Small intestine (tissue), 16 donors: ENCODE measurements around the gene PCNP. TPM values are rescaled to one million over a fixed set of nuclear protein-coding genes. Genes with fewer than 3 reads are reported as not detected.

Experiments used
- DNase-seq, 2 donors: peaks; one replicate each; pipeline versions ENCODE4 v3.0.0 to v3.0.0-alpha.2; 2013
- FAIRE-seq: peaks from 2 replicates; lab custom pipeline; 2012; peaks lifted over from hg19 to GRCh38; lab: Jason Lieb, UNC
- H3K27ac ChIP-seq, 3 donors: one replicate each; pipeline ENCODE4 v1.5.1; 2013; ENCODE audit warnings: low read length in 2 of 3, mild to moderate bottlenecking in 2 of 3, control low read depth in 1 of 3, inconsistent platforms in 1 of 3, low read depth in 1 of 3, moderate library complexity in 1 of 3
- H3K27me3 ChIP-seq, 3 donors: one replicate each; pipeline ENCODE4 v1.6.1; 2013; ENCODE audit warnings: low read length in 3 of 3, inconsistent platforms in 1 of 3; ENCODE audit not compliant: control insufficient read depth in 3 of 3, insufficient read depth in 3 of 3
- H3K36me3 ChIP-seq, 3 donors: one replicate each; pipeline ENCODE4 v1.6.1; 2013; ENCODE audit warnings: low read length in 3 of 3, inconsistent platforms in 1 of 3, low read depth in 1 of 3, mild to moderate bottlenecking in 1 of 3, moderate library complexity in 1 of 3; ENCODE audit not compliant: control insufficient read depth in 3 of 3, insufficient read depth in 2 of 3
- H3K4me1 ChIP-seq, 3 donors: one replicate each; pipeline ENCODE4 v1.6.1; 2013; ENCODE audit warnings: low read length in 2 of 3, inconsistent platforms in 1 of 3, low read depth in 1 of 3, mild to moderate bottlenecking in 1 of 3, moderate library complexity in 1 of 3; ENCODE audit not compliant: control insufficient read depth in 3 of 3, insufficient read depth in 2 of 3
- H3K4me3 ChIP-seq, 3 donors: one replicate each; pipeline ENCODE4 v1.5.1; 2013; ENCODE audit warnings: low read length in 3 of 3, control low read depth in 1 of 3, inconsistent platforms in 1 of 3, low read depth in 1 of 3, mild to moderate bottlenecking in 1 of 3, moderate library complexity in 1 of 3
- H3K9me3 ChIP-seq, 2 donors: one replicate each; pipeline ENCODE4 v1.6.1; 2013; ENCODE audit warnings: low read depth in 1 of 2, low read length in 1 of 2; ENCODE audit not compliant: control insufficient read depth in 2 of 2, insufficient read depth in 1 of 2
- WGBS, 3 donors: extraction: QIAGEN DNeasy Blood & Tissue Kit; methylation state at CpG; one replicate each; pipeline ENCODE4 v1.1.7; 2013; 5-methylcytosine and 5-hydroxymethylcytosine counted together
- long read RNA-seq, 10 donors: transcript quantifications; one replicate each; lab custom pipeline, GENCODE V29; 2026
- polyA plus RNA-seq, 4 donors: library from polyadenylated mRNA; stranded (reverse) in 3 of 4; unstranded in 1 of 4; fragments of 200-250 nt in 3 of 4; fragments of 120-200 nt in 1 of 4; gene quantifications; one replicate each; pipeline versions ENCODE4 v1.2.1 to v1.2.3, GENCODE V29; 2013
- donor health status: healthy with polysubstance abuse.
- donor health status: control.
- donor health status: control.
- donor health status: Bipolar disorder and iron deficiency.
- donor health status: healthy.

The PCNP gene, protein sequence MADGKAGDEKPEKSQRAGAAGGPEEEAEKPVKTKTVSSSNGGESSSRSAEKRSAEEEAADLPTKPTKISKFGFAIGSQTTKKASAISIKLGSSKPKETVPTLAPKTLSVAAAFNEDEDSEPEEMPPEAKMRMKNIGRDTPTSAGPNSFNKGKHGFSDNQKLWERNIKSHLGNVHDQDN
- polyA plus RNA-seq, result 100 to 1,000 TPM in 1 of 4 donors, 10 to 100 TPM in 3; 71.1 to 116 (median 76.9) TPM
- long read RNA-seq, donor 1, result 0 reads
- long read RNA-seq, donor 2, transcript PCNP-201 (5 exons, 2,342 nt), result major isoform, 13 of 21 reads
- long read RNA-seq, donor 2, transcript PCNP-202 (5 exons, 2,165 nt), result minor isoform, 5 of 21 reads
- long read RNA-seq, donor 2, partial matches to known transcripts, result 0 of 21 reads
- long read RNA-seq, donor 2, other reads (novel, unspliced or antisense), result 0 of 21 reads
- long read RNA-seq, donor 3, transcript PCNP-202 (5 exons, 2,165 nt), result minor isoform, 6 of 189 reads
- long read RNA-seq, donor 3, transcript PCNP-201 (5 exons, 2,342 nt), result major isoform, 13 of 189 reads
- long read RNA-seq, donor 3, partial matches to known transcripts, result 167 of 189 reads
- long read RNA-seq, donor 3, other reads (novel, unspliced or antisense), result 0 of 189 reads
- long read RNA-seq, donor 4, partial matches to known transcripts, result 0 of 1 reads
- long read RNA-seq, donor 4, other reads (novel, unspliced or antisense), result 0 of 1 reads
- long read RNA-seq, donor 5, partial matches to known transcripts, result 0 of 6 reads
- long read RNA-seq, donor 5, other reads (novel, unspliced or antisense), result 0 of 6 reads
- long read RNA-seq, donor 6, transcript PCNP-201 (5 exons, 2,342 nt), result major isoform, 14 of 26 reads
- long read RNA-seq, donor 6, transcript PCNP-202 (5 exons, 2,165 nt), result minor isoform, 6 of 26 reads
- long read RNA-seq, donor 6, partial matches to known transcripts, result 0 of 26 reads
- long read RNA-seq, donor 6, other reads (novel, unspliced or antisense), result 0 of 26 reads
- long read RNA-seq, donor 7, result 0 reads
- long read RNA-seq, donor 8, partial matches to known transcripts, result 0 of 2 reads
- long read RNA-seq, donor 8, other reads (novel, unspliced or antisense), result 0 of 2 reads
- long read RNA-seq, donor 9, partial matches to known transcripts, result 0 of 2 reads
- long read RNA-seq, donor 9, other reads (novel, unspliced or antisense), result 0 of 2 reads
- long read RNA-seq, donor 10, transcript PCNP-202 (5 exons, 2,165 nt), result minor isoform, 20 of 238 reads
- long read RNA-seq, donor 10, transcript PCNP-201 (5 exons, 2,342 nt), result major isoform, 25 of 238 reads
- long read RNA-seq, donor 10, partial matches to known transcripts, result 185 of 238 reads
- long read RNA-seq, donor 10, other reads (novel, unspliced or antisense), result 0 of 238 reads

DNA sequence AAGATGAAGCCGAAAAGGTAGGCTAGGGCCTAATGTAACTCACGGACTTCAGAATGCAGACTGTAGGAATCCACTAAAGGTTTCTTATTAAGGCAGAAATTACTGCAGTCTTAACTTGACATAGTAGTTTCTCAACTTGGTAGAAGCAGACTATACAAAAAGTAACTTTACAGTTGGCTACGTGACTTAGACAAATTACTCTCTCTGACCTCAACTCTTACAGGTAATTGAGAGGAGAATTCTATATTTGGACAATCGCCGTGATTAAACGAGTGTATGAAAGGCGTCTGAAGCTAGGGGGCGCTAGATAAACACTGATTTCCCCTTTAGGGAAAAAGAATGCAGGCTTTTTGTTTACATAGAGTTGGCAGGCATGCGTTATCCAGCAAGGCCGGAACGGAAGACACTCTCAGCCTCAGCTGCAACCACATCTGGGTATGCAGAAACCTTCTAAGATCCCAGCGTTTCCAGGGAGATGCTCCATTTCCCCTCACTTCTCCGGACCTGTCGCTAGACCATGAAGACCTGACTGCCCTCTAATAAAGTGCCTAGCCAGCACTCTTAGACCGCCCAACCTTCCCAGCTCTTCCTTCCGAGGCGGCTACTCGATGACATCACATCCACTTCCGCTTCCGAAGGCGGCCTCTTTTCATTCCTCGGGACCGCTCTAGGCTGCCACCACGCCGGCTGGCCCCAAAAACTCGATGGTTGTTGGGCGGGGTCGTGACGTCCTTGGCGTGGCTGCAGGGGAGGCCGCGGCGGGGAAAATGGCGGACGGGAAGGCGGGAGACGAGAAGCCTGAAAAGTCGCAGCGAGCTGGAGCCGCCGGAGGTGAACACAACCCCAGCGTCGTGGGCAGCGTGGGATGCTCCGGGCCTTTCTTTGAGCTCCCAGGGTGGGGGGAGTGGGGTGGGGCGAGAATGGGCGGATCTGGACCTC, at the start of gene PCNP:
TSS of gene PCNP (plus strand) at position 732 of the 939 bp plus-strand sequence. CDS start at position 768, 36 bp downstream.
- Histone ChIP-seq H3K36me3 (peaks cover 0 to 8% (median 0%) of the 10 kb centered on the region in 3 donors), H3K4me1 (peaks cover 0 to 5% (median 2%) of the 10 kb centered on the region in 3 donors), H3K9me3 (no peaks in the 10 kb centered on the region), H3K4me3 (peak within 1 kb of the TSS; percentile 79 to 99 (median 98)), H3K27me3 (no peaks in the 10 kb centered on the region), H3K27ac (peak within 1 kb of the TSS; percentile 98 to 100 (median 99))
- DNase-seq (peak; percentile 99 to 100), FAIRE-seq (peak; percentile 72)
- WGBS, 3 donors, result 2% methylated on average over 43 to 47 of the region's 47 CpGs

DNA sequence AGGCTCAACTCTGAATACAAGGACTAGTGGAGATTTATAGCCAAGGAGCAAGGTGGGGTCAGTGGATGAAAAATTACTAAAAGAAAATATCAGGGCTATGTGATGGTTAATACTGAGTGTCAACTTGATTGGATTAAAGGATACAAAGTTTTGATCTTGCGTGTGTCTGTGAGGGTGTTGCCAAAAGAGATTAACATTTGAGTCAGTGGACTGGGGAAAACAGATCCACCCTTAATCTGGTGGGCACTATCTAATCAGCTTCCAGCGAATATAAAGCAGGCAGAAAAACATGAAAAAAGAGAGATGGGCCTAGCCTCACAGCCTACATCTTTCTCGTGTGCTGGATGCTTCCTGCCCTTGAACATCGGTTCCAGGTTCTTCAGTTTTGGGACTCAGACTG, 46.5 kb upstream of the PCNP start:
- DNase-seq, result no peak
- no peak overlapping the region for H3K4me3 ChIP-seq
- WGBS, 3 donors, result 78 to 88% (median 85%) methylated on average over 4 of the region's 4 CpGs
- H3K9me3 ChIP-seq, result peaks cover 0 to 11% of the 10 kb centered on the region in 2 donors
- H3K27me3 ChIP-seq, result peaks cover 0 to 2% (median 0%) of the 10 kb centered on the region in 3 donors
- no peaks in the 10 kb centered on the region for H3K4me1 ChIP-seq
- FAIRE-seq, result no peak
- no peaks in the 10 kb centered on the region for H3K36me3 ChIP-seq
- H3K27ac ChIP-seq, result no peak overlapping the region

DNA sequence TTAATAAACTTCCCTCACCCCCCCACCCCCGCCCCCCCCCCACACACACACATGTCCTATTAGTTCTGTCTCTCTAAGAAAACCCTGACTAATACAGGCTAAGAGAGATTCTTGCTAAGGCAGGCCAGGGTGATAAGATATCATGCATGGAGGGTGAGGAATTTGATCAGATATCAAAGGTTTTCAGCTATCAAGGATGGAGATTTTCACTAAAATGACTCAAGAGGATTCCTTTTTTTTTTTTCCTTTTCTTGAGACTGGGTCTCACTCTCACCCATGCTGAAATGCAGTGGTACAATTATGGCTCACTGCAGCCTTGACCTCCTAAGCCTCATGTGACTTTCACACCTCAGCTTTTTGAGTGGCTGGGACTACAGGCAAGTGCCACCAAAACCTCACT, 46.1 kb upstream of the PCNP start:
- no peak for DNase-seq
- no peaks in the 10 kb centered on the region for H3K4me1 ChIP-seq
- H3K27me3 ChIP-seq, result peaks cover 0 to 2% (median 0%) of the 10 kb centered on the region in 3 donors
- H3K27ac ChIP-seq, result no peak overlapping the region
- no peak overlapping the region for H3K4me3 ChIP-seq
- FAIRE-seq, result no peak
- peaks cover 0 to 11% of the 10 kb centered on the region in 2 donors for H3K9me3 ChIP-seq
- H3K36me3 ChIP-seq, result no peaks in the 10 kb centered on the region
- 0 to 44% (median 33%) methylated on average over 1 of the region's 1 CpG for WGBS, 3 donors

DNA sequence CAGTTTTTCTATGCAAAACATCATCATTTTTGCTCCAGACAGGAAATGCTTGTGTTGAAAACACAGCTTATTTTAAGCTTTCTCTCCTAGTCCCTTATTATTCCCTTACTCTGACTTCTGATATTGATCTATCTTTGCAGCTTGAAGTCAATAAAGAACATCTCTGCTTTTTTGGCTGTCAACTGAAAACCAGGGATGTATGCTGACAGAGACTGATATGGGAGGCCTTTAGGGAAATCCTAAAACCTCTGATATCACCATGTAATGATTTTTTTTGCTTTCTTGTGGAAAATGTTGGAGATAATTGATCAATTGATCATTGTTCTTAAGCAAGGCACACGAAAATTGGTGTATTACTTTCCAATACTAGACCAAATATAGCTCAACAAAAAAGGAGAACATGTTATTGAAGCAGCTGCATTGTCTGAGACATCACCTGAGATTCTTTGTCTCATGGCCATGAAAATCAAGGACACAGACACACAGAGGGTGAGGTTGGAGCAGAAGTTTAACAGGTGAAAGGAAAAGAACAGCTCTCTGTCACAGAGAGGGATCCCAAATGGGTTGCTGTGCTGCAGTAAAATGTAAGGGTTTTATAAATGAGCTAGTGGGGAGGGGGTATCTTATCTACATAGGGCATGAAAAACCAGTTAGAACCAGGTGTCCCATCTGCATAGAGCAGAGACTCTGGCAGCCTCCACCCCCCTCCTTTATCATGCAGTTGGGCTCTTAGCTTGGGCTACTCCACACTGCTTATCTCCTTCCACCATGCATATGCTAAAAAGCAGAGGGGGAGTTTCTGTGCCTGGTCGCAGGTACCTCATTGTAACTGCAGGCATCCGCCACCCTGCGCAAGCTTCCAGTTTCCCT, 43.9 kb upstream of the PCNP start:
- Histone ChIP-seq H3K9me3 (peaks cover 0 to 11% of the 10 kb centered on the region in 2 donors), H3K4me1 (no peaks in the 10 kb centered on the region), H3K36me3 (no peaks in the 10 kb centered on the region), H3K27ac (no peak overlapping the region), H3K4me3 (no peak overlapping the region), H3K27me3 (no peaks in the 10 kb centered on the region)
- FAIRE-seq (no peak), DNase-seq (no peak)
- WGBS, 3 donors, result 66 to 84% (median 70%) methylated on average over 4 of the region's 4 CpGs

DNA sequence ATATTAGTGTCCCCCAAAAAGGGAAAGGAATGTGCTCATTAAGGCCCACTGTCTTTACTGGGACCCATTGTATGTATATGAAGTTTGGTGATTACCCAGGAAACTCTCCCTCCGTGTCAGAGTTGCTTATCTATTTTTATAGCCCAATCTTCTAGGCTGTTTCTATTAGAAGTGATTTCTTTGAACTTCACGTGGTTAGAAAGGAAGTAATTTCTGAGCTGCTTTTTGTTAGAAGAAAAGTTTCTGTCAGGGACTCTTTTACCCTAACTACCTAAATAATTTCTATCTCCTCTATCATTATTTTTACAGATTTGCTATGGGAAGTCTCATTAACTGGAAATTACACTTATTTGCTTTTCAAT, 43.3 kb upstream of the PCNP start:
- FAIRE-seq (no peak), DNase-seq (peak in 1 of 2 donors; percentile 23)
- Histone ChIP-seq H3K36me3 (no peaks in the 10 kb centered on the region), H3K27me3 (no peaks in the 10 kb centered on the region), H3K4me1 (no peaks in the 10 kb centered on the region), H3K27ac (no peak overlapping the region), H3K9me3 (peaks cover 0 to 9% of the 10 kb centered on the region in 2 donors), H3K4me3 (no peak overlapping the region)
- WGBS, 3 donors, result 4 to 28% (median 20%) methylated on average over 2 of the region's 2 CpGs

DNA sequence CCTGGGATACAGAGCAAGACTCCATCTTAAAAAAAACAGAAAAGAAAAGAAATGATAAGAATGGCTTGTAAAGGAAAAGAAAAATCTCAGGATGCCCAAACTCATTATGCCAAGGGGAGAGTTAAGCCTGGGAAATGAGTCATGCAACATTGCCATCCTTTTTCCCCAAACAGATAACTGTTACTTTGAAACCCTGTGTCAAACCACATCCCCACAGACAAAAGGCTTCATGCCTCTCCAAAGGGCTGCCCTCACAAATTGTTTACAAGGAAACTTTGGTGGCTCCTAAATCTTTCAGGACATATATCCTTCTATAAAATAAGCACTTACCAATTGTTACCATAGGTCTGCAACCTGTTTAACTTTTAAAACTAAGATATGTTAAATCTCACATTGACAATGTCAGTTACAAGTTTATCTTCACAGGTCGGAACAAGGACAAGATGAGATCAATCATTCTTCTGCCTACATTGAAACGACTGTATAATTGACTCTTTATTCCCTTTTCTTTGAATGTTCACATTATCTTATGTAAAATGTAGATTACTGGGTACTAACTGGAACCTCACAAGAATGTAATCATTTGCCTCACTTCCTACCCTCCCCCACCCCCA, 42.4 kb upstream of the PCNP start:
- DNase-seq (no peak), FAIRE-seq (no peak)
- no peak overlapping the region for H3K27ac ChIP-seq
- no peaks in the 10 kb centered on the region for H3K36me3 ChIP-seq
- no peaks in the 10 kb centered on the region for H3K4me1 ChIP-seq
- H3K27me3 ChIP-seq, result no peaks in the 10 kb centered on the region
- WGBS, 3 donors, result 30 to 35% (median 31%) methylated on average over 2 of the region's 2 CpGs
- peaks cover 0 to 8% of the 10 kb centered on the region in 2 donors for H3K9me3 ChIP-seq
- H3K4me3 ChIP-seq, result no peak overlapping the region
